B cell (primary cell): ENCODE measurements around the gene GPR137C. TPM values are rescaled to one million over a fixed set of nuclear protein-coding genes. Genes with fewer than 3 reads are reported as not detected.

ENCODE experiments used
- ATAC-seq: fragments of 200-7000 bp; cut with Tn5 transposase; one replicate; pipeline ENCODE4 v1.10.0; 2021; ENCODE audit warnings: low read depth, mild to moderate bottlenecking, moderate number of reproducible peaks, moderate library complexity
- CTCF ChIA-PET: fragments of 350-600 bp; sonication (Branson Sonifier 250); formaldehyde crosslinking; loops from one replicate; lab custom pipeline; 2021; ENCODE audit warnings: antibody characterized with exemption, inconsistent platforms; lab: Charles Lee
- POLR2A ChIA-PET: fragments of 350-600 bp; sonication (Branson Sonifier 250); formaldehyde crosslinking; loops from one replicate; lab custom pipeline; 2021; ENCODE audit warnings: antibody characterized with exemption; lab: Charles Lee
- DNase-seq: peaks from one replicate; pipeline ENCODE4 v3.0.0; 2013
- H2AFZ ChIP-seq: 2 replicates; pipeline ENCODE4 v1.6.1; 2012; ENCODE audit warnings: mild to moderate bottlenecking, low read depth, low read length; ENCODE audit not compliant: insufficient read depth, poor library complexity, severe bottlenecking
- H3K27ac ChIP-seq, 2 donors: 1 replicate in 1 of 2; 2 replicates in 1 of 2; pipeline ENCODE4 v1.5.1; 2012 to 2013; ENCODE audit warnings: low read length in 2 of 2, mild to moderate bottlenecking in 2 of 2, moderate library complexity in 1 of 2
- H3K27me3 ChIP-seq, 4 experiments: fragments of 200-600 bp in 1 of 4; sonication (generic) in 1 of 4; replicated peaks in 1 of 4; 1 replicate in 2 of 4; 2 replicates in 2 of 4; pipeline versions ENCODE4 v1.6.1 to v1.7.0; 2013 to 2016; ENCODE audit warnings: low read length in 3 of 4, mild to moderate bottlenecking in 2 of 4, mixed read lengths in 1 of 4, moderate library complexity in 1 of 4; ENCODE audit not compliant: insufficient read depth in 4 of 4, control insufficient read depth in 3 of 4; ENCODE audit errors: control extremely low read depth in 1 of 4
- H3K36me3 ChIP-seq, 2 experiments: replicated peaks in 1 of 2; 1 replicate in 1 of 2; 2 replicates in 1 of 2; pipeline versions ENCODE4 v1.6.1 to v1.7.1; 2013; ENCODE audit warnings: low read length in 1 of 2; ENCODE audit not compliant: insufficient read depth in 2 of 2, control insufficient read depth in 1 of 2; ENCODE audit errors: control extremely low read depth in 1 of 2, extremely low read depth in 1 of 2
- H3K4me1 ChIP-seq, 2 donors: fragments of 200-600 bp in 1 of 2; sonication (generic) in 1 of 2; 1 replicate in 1 of 2; 2 replicates in 1 of 2; pipeline versions ENCODE4 v1.5.1 to v1.6.1; 2013 to 2017; ENCODE audit warnings: low read length in 2 of 2; ENCODE audit not compliant: control insufficient read depth in 2 of 2, insufficient read depth in 2 of 2
- H3K4me2 ChIP-seq: replicated peaks from 2 replicates; pipeline ENCODE3; 2012; ENCODE audit warnings: mild to moderate bottlenecking, low read depth, low read length; ENCODE audit not compliant: poor library complexity, severe bottlenecking
- H3K4me3 ChIP-seq, 5 experiments: fragments of 200-600 bp in 1 of 5; sonication (generic) in 1 of 5; 1 replicate in 3 of 5; 2 replicates in 2 of 5; pipeline versions ENCODE4 v1.5.1 to v1.7.0; 2011 to 2016; ENCODE audit warnings: low read length in 4 of 5, mild to moderate bottlenecking in 4 of 5, low read depth in 2 of 5, control low read depth in 1 of 5, moderate library complexity in 1 of 5; ENCODE audit not compliant: insufficient read depth in 1 of 5; ENCODE audit errors: control extremely low read depth in 1 of 5, extremely low read depth in 1 of 5
- H3K79me2 ChIP-seq: fragments of 200-600 bp; sonication (generic); one replicate; pipeline ENCODE4 v1.6.0; 2016; ENCODE audit warnings: low read length; ENCODE audit not compliant: control insufficient read depth, insufficient read depth
- H3K9ac ChIP-seq: fragments of 200-600 bp; sonication (generic); 2 replicates; pipeline ENCODE4 v1.6.1; 2017; ENCODE audit warnings: mild to moderate bottlenecking, low read length, moderate library complexity
- H3K9me3 ChIP-seq, 3 donors: one replicate each; pipeline versions ENCODE4 v1.6.1 to v1.7.1; 2013; ENCODE audit warnings: low read length in 2 of 3; ENCODE audit not compliant: control insufficient read depth in 2 of 3, insufficient read depth in 1 of 3; ENCODE audit errors: control extremely low read depth in 1 of 3
- H4K20me1 ChIP-seq: 2 replicates; pipeline ENCODE4 v1.6.0; 2012; ENCODE audit warnings: mild to moderate bottlenecking, low read length; ENCODE audit not compliant: insufficient read depth, control insufficient read depth, poor library complexity, severe bottlenecking
- H3K27ac Mint-ChIP-seq: one replicate; pipeline ENCODE4 v1.8.0; 2021; ENCODE audit warnings: mixed read lengths
- H3K27me3 Mint-ChIP-seq: one replicate; pipeline ENCODE4 v1.8.0; 2021; ENCODE audit warnings: mixed read lengths
- H3K4me1 Mint-ChIP-seq: one replicate; pipeline ENCODE4 v1.8.0; 2021; ENCODE audit warnings: mixed read lengths
- H3K4me3 Mint-ChIP-seq: one replicate; pipeline ENCODE4 v1.8.0; 2021; ENCODE audit warnings: mixed read lengths
- H3K9me3 Mint-ChIP-seq: one replicate; pipeline ENCODE4 v1.8.0; 2022; ENCODE audit warnings: mixed read lengths; ENCODE audit not compliant: insufficient read depth
- CTCF ChIP-seq: fragments of 200-600 bp; IDR thresholded peaks from one replicate; pipeline ENCODE4 v1.8.0; 2022; ENCODE audit warnings: antibody characterized with exemption, mild to moderate bottlenecking
- EZH2 ChIP-seq: IDR thresholded peaks from 2 replicates; pipeline ENCODE4 v1.6.1; 2012; ENCODE audit warnings: borderline replicate concordance, low read depth, mild to moderate bottlenecking, moderate library complexity, low read length; ENCODE audit not compliant: insufficient read depth, poor library complexity, severe bottlenecking
- WGBS: methylation state at CpG from one replicate; pipeline ENCODE4 v1.1.5; 2013; ENCODE audit warnings: missing lambda C conversion rate; ENCODE audit not compliant: insufficient coverage; 5-methylcytosine and 5-hydroxymethylcytosine counted together
- intact Hi-C: fragments of 100-400 bp; cut with micrococcal nuclease; formaldehyde crosslinking; loops from one replicate; pipeline ENCODE4 v1.10.0; 2022
- polyA plus RNA-seq: library from polyadenylated mRNA; depleted of rRNA; stranded (reverse); fragments of >200 nt; gene quantifications from 2 replicates; pipeline ENCODE4 v1.2.3, GENCODE V29; 2012
- total RNA-seq, 2 donors: library from RNA; stranded (reverse); fragments of 120-200 nt in 1 of 2; gene quantifications; 1 replicate in 1 of 2; 2 replicates in 1 of 2; pipeline versions ENCODE4 v1.2.3 to v1.2.4, GENCODE V29; 2013 to 2022

The GPR137C gene
- total and polyA plus RNA-seq, 2 donors (not counting 1 experiment from before 2014, with no cell fraction given) = 0.06 to 0.67 TPM

GRCh38 chr14:52547027-52547426 lies 5.6 kb upstream of the GPR137C start:
- Mint-ChIP-seq H3K4me3 (no peak overlapping the region), H3K27me3 (no peaks in the 10 kb centered on the region), H3K27ac (no peak overlapping the region), H3K9me3 (no peaks in the 10 kb centered on the region), H3K4me1 (peaks cover 24% of the 10 kb centered on the region)
- peaks cover 10 to 14% of the 10 kb centered on the region in 2 donors for H3K4me1 ChIP-seq
- no peak overlapping the region for H2AFZ ChIP-seq
- CTCF ChIA-PET = no interaction called here
- H3K4me2 ChIP-seq = no peak overlapping the region
- no peaks in the 10 kb centered on the region for H3K36me3 ChIP-seq
- 100% methylated on average over 1 of the region's 2 CpGs for WGBS
- DNase-seq (no peak), ATAC-seq (no peak)
- no peaks in the 10 kb centered on the region for H3K27me3 ChIP-seq
- H3K4me3 ChIP-seq = no peak overlapping the region
- TF ChIP-seq CTCF (no peak), EZH2 (no peak)
- POLR2A ChIA-PET = no interaction called here
- no peaks in the 10 kb centered on the region for H4K20me1 ChIP-seq
- no peaks in the 10 kb centered on the region for H3K9me3 ChIP-seq
- H3K27ac ChIP-seq = no peak overlapping the region
- H3K79me2 ChIP-seq = peaks cover 33% of the 10 kb centered on the region
- no peak overlapping the region for H3K9ac ChIP-seq
- intact Hi-C loops = no loop called here

- no peak overlapping the region for H3K4me2 ChIP-seq
- DNase-seq (no peak), ATAC-seq (no peak)
- no peak overlapping the region for H3K9ac ChIP-seq
- no peak overlapping the region for H3K4me3 Mint-ChIP-seq
- H2AFZ ChIP-seq = no peak overlapping the region
- H3K4me1 ChIP-seq = peaks cover 10 to 14% of the 10 kb centered on the region in 2 donors
- H3K27me3 ChIP-seq = no peaks in the 10 kb centered on the region
- no peaks in the 10 kb centered on the region for H3K9me3 Mint-ChIP-seq
- no CpG with 5 or more reads among the region's 3 CpGs for WGBS
- TF ChIP-seq CTCF (no peak), EZH2 (no peak)
- no peak overlapping the region for H3K27ac Mint-ChIP-seq
- H3K4me1 Mint-ChIP-seq = peaks cover 24% of the 10 kb centered on the region
- H3K9me3 ChIP-seq = no peaks in the 10 kb centered on the region
- ChIA-PET POLR2A (no interaction called here), CTCF (no interaction called here)
- H3K79me2 ChIP-seq = peaks cover 33% of the 10 kb centered on the region
- no peak overlapping the region for H3K27ac ChIP-seq
- H3K27me3 Mint-ChIP-seq = no peaks in the 10 kb centered on the region
- intact Hi-C loops = no loop called here
- no peaks in the 10 kb centered on the region for H4K20me1 ChIP-seq
- H3K4me3 ChIP-seq = no peak overlapping the region
- no peaks in the 10 kb centered on the region for H3K36me3 ChIP-seq
Observed at GRCh38 chr14:52547526-52547925, 5.1 kb upstream of the GPR137C start.
